ENCODE measurements around the gene MPRIP.

MPRIP gene

GRCh38 chr17:17060001-17060922 lies 18.0 kb downstream of the MPRIP start:
- no peak for TF ChIP-seq CTCF (IDR thresholded peaks at IDR 0.05; ENCODE audit: low read depth, low read length, missing control alignments)
- DNase-seq (ENCODE audit: low read depth): no peak
- in situ Hi-C loops (cut with HindIII; ENCODE audit: low sequenced_read_pairs): no loop called here
- H3K4me3 ChIP-seq (ENCODE audit: low read depth, low read length): no peak overlapping the region

- no peak for TF ChIP-seq CTCF (IDR thresholded peaks at IDR 0.05; ENCODE audit: low read depth, low read length, missing control alignments)
- in situ Hi-C loops (cut with HindIII; ENCODE audit: low sequenced_read_pairs): no loop called here
- no peak overlapping the region for H3K4me3 ChIP-seq (ENCODE audit: low read depth, low read length)
- DNase-seq (ENCODE audit: low read depth): no peak
Measured at GRCh38 chr17:17060930-17061329, 18.7 kb downstream of the MPRIP start.

GRCh38 chr17:17061516-17061915 lies 19.3 kb downstream of the MPRIP start:
- in situ Hi-C loops (cut with HindIII; ENCODE audit: low sequenced_read_pairs): no loop called here
- H3K4me3 ChIP-seq (ENCODE audit: low read depth, low read length): no peak overlapping the region
- TF ChIP-seq CTCF (IDR thresholded peaks at IDR 0.05; ENCODE audit: low read depth, low read length, missing control alignments): no peak
- no peak for DNase-seq (ENCODE audit: low read depth)

GRCh38 chr17:17062356-17062755 lies 20.1 kb downstream of the MPRIP start:
- no peak for TF ChIP-seq CTCF (IDR thresholded peaks at IDR 0.05; ENCODE audit: low read depth, low read length, missing control alignments)
- in situ Hi-C loops (cut with HindIII; ENCODE audit: low sequenced_read_pairs): no loop called here

GRCh38 chr17:17062866-17063265 lies 20.6 kb downstream of the MPRIP start:
- no peak overlapping the region for H3K4me3 ChIP-seq (ENCODE audit: low read depth, low read length)
- no peak for DNase-seq (ENCODE audit: low read depth)
- in situ Hi-C loops (cut with HindIII; ENCODE audit: low sequenced_read_pairs): no loop called here
- no peak for TF ChIP-seq CTCF (IDR thresholded peaks at IDR 0.05; ENCODE audit: low read depth, low read length, missing control alignments)

More at GRCh38 chr17:17062356-17062755, 20.1 kb downstream of the MPRIP start:
- no peak for DNase-seq (ENCODE audit: low read depth)
- H3K4me3 ChIP-seq (ENCODE audit: low read depth, low read length): no peak overlapping the region

GRCh38 chr17:17063546-17064122 lies 21.4 kb downstream of the MPRIP start:
- no peak overlapping the region for H3K4me3 ChIP-seq (ENCODE audit: low read depth, low read length)
- DNase-seq (ENCODE audit: low read depth): no peak
- no peak for TF ChIP-seq CTCF (IDR thresholded peaks at IDR 0.05; ENCODE audit: low read depth, low read length, missing control alignments)
- in situ Hi-C loops (cut with HindIII; ENCODE audit: low sequenced_read_pairs): no loop called here

Data from astrocyte of the cerebellum (primary cell).